Erythroblast (primary cell): ENCODE measurements around the gene BAIAP3.

Experiments
- DNase-seq, 2 experiments: peaks; one replicate each; lab custom pipeline; 2025; lab: John Stamatoyannopoulos, UW
- GATA1 ChIP-seq: IDR thresholded peaks from 2 replicates; pipeline ENCODE4 v1.6.1; 2011; ENCODE audit warnings: low read depth, mild to moderate bottlenecking, control low read depth, low read length, moderate library complexity
- POLR2A ChIP-seq: IDR thresholded peaks from 2 replicates; pipeline ENCODE4 v1.6.1; 2011; ENCODE audit warnings: mild to moderate bottlenecking, low read length

Gene BAIAP3

DNA sequence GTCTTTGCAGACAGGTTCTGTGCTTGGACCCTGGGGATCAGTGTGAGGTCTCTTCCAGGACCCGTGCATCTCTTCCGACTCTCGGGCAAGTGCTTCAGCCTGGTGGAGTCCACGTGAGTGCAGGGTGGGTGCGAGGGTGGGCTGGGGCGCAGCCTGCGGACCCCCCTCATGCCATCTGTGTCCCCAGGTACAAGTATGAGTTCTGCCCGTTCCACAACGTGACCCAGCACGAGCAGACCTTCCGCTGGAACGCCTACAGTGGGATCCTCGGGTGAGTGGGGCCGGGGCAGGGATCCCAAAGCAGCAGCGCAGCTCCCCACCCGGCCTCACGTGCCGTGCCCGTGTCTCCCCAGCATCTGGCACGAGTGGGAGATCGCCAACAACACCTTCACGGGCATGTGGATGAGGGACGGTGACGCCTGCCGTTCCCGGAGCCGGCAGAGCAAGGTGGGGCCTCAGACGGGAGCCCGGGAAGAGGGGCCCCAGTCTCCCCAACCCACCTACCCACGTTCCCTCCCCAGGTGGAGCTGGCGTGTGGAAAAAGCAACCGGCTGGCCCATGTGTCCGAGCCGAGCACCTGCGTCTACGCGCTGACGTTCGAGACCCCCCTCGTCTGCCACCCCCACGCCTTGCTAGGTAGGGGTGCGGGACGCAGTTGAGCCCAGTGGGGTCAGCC is 28.4 kb downstream of the BAIAP3 start:
- no peak for TF ChIP-seq POLR2A
- no peak for TF ChIP-seq GATA1
- DNase-seq: no peak

GRCh38 chr16:1362807-1363206 is 29.4 kb downstream of the BAIAP3 start:
- DNase-seq: no peak

DNA sequence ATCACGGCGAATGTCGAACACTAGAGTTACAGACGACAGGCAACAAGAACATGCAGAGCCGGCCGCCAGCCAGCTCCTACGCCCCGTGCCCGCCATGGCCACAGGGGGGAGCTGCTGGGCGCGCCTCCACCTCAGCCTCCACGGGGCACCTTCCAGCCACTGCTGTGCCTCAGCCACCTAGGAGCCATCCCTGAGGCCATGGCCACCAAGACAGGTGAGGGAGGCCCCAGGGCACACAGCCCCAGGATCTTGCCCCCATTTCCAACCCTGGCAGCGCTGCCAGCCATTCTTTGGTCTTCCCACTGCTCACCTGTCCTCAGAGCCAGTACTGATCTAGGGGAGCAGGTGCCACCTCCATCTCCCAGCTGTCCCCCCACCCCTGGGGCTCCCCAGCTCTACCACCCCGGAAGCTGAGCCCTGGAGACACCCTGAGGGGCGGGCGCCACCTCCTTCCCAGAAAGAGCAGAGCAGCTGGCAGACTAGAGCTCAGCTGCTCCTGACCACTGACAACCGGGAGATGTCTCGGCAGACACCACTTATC is 30.1 kb downstream of the BAIAP3 start:
- peak; percentile 72 to 85 for DNase-seq

More at GRCh38 chr16:1362807-1363206, 29.4 kb downstream of the BAIAP3 start:
- no peak for TF ChIP-seq GATA1
- TF ChIP-seq POLR2A: no peak

DNA sequence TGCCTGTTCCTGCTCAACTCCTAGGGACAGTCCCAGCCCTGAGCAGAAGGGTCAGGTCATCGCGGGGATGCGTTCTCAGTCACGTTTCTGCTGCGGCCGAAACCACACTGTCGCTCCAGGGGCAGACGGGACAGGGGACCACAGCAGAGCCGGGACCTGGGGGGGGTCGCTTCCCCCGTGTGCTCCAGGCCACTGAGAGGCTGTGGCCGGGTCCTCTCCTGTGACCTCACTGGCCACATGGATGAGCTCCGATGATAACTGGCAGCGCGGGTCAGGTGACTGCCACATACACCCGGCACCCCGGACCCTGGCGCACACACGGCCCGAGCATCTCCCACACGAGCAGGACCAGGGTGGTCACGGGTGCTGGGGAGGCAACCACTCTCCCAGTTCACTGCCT is 31.1 kb downstream of the BAIAP3 start:
- no peak for DNase-seq
- no peak for TF ChIP-seq POLR2A
- no peak for TF ChIP-seq GATA1

More for the DNA sequence above, 30.1 kb downstream of the BAIAP3 start:
- no peak for TF ChIP-seq POLR2A
- no peak for TF ChIP-seq GATA1

DNA sequence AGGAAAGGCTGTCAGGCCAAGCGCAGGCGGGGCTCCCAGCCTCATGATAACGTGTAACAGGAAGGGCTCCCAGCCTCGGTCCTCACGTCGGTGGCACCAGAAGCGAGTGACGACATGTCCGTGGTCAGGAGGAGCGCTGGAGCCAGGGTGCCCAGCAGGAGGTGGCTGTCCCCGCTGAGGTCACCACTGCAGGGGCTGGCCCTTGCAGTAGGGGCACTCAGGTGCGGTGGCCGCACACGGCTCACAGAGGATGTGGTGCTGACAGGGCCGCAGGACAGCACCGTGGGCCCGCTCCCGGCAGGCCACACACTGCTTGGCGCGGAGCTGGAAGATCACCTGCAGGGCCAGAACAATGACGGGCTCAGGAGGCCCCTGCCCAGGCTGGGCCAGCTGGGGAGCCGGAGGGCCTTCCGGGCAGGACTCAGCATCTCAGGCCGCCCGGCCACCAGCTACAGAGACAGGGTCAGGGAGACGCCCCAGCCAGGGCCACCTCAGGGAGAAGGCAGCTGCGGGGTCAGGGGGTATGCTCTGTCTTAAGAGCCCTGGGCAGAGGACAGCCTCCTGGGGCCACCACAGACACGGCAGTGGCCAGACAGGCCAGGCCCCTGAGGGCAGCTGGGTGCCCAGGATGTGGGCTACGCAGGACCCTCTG is 32.7 kb downstream of the BAIAP3 start:
- no peak for TF ChIP-seq GATA1
- no peak for TF ChIP-seq POLR2A
- no peak for DNase-seq

DNA sequence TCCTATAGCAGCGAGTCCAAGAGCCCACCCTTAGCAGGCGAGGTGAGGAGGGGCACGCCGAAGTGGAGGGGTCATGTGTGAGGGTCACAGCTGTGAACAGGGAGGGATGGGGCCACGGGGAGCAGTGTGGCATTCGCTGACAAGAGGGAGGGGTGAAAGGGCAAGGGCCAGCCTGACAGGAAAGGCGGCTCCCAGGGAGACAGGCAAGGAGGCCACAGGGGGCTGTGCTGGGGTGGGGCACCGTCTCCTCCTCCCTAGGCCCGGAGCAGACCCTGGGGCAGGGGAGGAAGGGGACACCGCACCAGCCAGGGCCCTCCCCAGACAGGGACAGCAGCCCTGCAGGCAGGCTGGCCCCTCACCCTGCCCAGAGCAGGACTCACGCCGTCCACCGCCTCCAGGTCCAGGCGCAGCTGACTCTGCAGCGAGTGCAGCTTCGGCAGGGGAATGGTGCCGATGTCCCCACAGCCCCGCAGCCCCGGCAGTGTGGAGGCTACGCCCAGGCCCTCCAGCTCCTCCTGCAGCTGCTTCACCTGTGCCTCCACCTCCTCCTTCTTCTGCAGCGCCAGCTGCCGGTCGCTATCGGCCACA is 33.4 kb downstream of the BAIAP3 start:
- DNase-seq: no peak
- TF ChIP-seq POLR2A (no peak), GATA1 (no peak)

GRCh38 chr16:1367486-1368174 is 34.2 kb downstream of the BAIAP3 start:
- DNase-seq: no peak
- no peak for TF ChIP-seq GATA1
- TF ChIP-seq POLR2A: no peak

DNA sequence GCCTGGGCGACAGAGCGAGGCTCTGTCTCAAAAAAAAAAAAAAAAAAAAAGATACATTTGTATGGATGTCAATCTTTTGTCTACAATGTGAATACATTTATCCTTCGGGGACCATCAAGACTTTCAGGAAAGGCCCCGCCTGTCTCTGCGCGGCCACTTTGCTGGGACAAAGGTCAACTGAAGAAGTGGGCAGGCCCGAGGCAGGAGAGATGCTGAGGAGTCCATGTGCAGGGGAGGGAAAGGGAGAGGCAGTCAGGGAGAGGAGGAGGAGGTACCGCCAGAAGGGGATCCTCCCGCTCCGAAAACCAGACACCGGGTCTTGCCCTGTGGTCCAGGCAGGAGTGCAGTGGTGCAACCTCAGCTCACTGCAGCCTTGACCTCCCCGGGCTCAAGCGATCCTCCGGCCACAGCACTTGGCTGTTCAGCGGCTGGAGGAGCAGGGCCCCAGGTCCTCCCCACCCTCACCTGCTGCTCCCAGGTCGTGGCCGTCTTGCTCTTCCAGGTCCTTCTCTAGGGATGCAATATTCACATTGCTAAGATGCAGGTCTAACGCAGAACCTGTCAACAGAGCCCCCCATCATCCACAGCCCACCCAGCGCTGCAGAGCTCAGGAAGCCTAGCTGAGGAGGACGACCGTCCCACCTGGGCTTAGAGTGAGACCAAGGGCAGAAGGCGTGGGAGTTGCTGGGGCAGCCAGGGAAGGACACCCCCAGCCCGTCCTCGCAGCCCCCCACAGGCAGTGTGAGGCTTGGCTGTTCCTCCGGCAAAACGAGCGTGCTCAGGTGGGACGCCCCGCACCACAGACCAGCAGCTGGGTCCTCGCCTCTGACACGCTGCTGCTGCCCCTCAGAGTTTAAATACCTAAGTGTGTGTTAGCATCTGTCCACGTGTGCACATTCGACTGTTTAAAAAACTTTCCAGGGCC is 37.9 kb downstream of the BAIAP3 start:
- DNase-seq: no peak

GRCh38 chr16:1372292-1372950 is 39.0 kb downstream of the BAIAP3 start:
- TF ChIP-seq POLR2A (no peak), GATA1 (no peak)
- DNase-seq: no peak

More for the DNA sequence above, 37.9 kb downstream of the BAIAP3 start:
- TF ChIP-seq GATA1 (no peak), POLR2A (no peak)

GRCh38 chr16:1374418-1375297 is 41.2 kb downstream of the BAIAP3 start:
- DNase-seq: peak; percentile 62 to 77
- TF ChIP-seq GATA1 (no peak), POLR2A (no peak)

- TF ChIP-seq GATA1 (no peak), POLR2A (no peak)
- no peak for DNase-seq
Measured at GRCh38 chr16:1375298-1375640, 41.8 kb downstream of the BAIAP3 start.
